Esophagus squamous epithelium (tissue), 5 donors: ENCODE data around the gene CNTN4. TPM values are rescaled to one million over a fixed set of nuclear protein-coding genes. Genes with fewer than 3 reads are reported as not detected.

Experiments
- DNase-seq: peaks from one replicate; lab custom pipeline; 2025; lab: John Stamatoyannopoulos, UW
- H3K27ac ChIP-seq, 4 donors: fragments of 200-600 bp; sonication (generic); one replicate each; pipeline ENCODE4 v1.5.1; 2016 to 2019; ENCODE audit warnings: mild to moderate bottlenecking in 1 of 4
- H3K27me3 ChIP-seq, 4 donors: fragments of 200-600 bp; sonication (generic); 1 replicate in 3 of 4; 2 replicates in 1 of 4; pipeline versions ENCODE4 v1.5.1 to v1.6.0; 2017 to 2021; ENCODE audit warnings: antibody characterized with exemption in 1 of 4
- H3K36me3 ChIP-seq, 3 donors: fragments of 200-600 bp; sonication (generic); one replicate each; pipeline ENCODE4 v1.5.1; 2016 to 2019
- H3K4me1 ChIP-seq, 3 donors: fragments of 200-600 bp; sonication (generic); one replicate each; pipeline ENCODE4 v1.5.1; 2017 to 2019
- H3K4me3 ChIP-seq, 4 donors: fragments of 200-600 bp; sonication (generic); 1 replicate in 3 of 4; 2 replicates in 1 of 4; pipeline ENCODE4 v1.5.1; 2016 to 2019; ENCODE audit warnings: mild to moderate bottlenecking in 2 of 4, moderate library complexity in 1 of 4
- H3K9me3 ChIP-seq, 3 donors: fragments of 200-600 bp; sonication (generic); one replicate each; pipeline ENCODE4 v1.5.1; 2016 to 2019
- CTCF ChIP-seq, 6 experiments: fragments of 450-650 bp in 4 of 6; fragments of 200-600 bp in 2 of 6; sonication (generic) in 2 of 6; IDR thresholded peaks; one replicate each; pipeline ENCODE4 v1.5.1; 2016 to 2019; ENCODE audit warnings: antibody characterized with exemption in 6 of 6, mild to moderate bottlenecking in 4 of 6, moderate library complexity in 4 of 6
- POLR2A ChIP-seq, 4 donors: fragments of 450-650 bp; IDR thresholded peaks; one replicate each; pipeline ENCODE4 v1.6.1; 2017; ENCODE audit warnings: antibody characterized with exemption in 4 of 4, mild to moderate bottlenecking in 4 of 4, moderate library complexity in 3 of 4
- WGBS, 2 donors: methylation state at CpG; one replicate each; pipeline ENCODE4 v1.1.5; 2018; 5-methylcytosine and 5-hydroxymethylcytosine counted together
- intact Hi-C: fragments of 100-400 bp; cut with DNase I; formaldehyde crosslinking; loops from one replicate; pipeline ENCODE4 v1.15.0; 2022
- total RNA-seq, 4 donors: library from RNA; depleted of rRNA; stranded (reverse); fragments of >200 nt; gene quantifications; one replicate each; pipeline ENCODE4 v1.1.0, GENCODE V29; 2016
- donor health status: DM: yes; HTN: yes; CAD: no.

The CNTN4 gene
- total RNA-seq, 4 donors from 2014 or later: 0.31 to 8.5 (median 3.5) TPM

DNA sequence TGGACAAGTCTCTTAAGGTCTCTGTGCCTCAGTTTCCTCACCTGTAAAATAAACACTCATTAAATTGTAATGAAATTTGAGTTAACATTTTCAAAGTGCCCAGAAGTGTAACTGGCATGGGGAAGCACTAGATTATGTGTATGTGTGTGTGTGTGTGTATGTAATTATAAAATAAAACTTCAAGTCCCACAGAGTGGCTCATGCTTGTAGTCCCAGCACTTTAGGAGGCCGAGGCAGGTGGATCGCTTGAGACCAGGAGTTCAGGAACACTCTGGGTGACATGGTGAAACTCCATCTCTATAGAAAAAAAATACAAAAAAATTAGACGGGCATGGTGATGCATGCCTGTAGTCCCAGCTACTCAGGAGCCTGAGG, 608.2 kb downstream of the CNTN4 start:
- Histone ChIP-seq H3K36me3 (no peaks in the 10 kb centered on the region), H3K4me1 (no peaks in the 10 kb centered on the region), H3K9me3 (no peaks in the 10 kb centered on the region), H3K27me3 (no peaks in the 10 kb centered on the region), H3K27ac (no peak overlapping the region), H3K4me3 (no peak overlapping the region)
- TF ChIP-seq POLR2A (IDR thresholded peaks at IDR 0.05) (no peak), CTCF (IDR thresholded peaks at IDR 0.05) (no peak)
- 90 to 95% methylated on average over 3 of the region's 3 CpGs for WGBS, 2 donors
- no peak for DNase-seq
- intact Hi-C loops: no loop called here

- WGBS, 2 donors: 66 to 68% methylated on average over 3 of the region's 3 CpGs
- Histone ChIP-seq H3K4me1 (no peaks in the 10 kb centered on the region), H3K4me3 (no peak overlapping the region), H3K27ac (no peak overlapping the region), H3K27me3 (no peaks in the 10 kb centered on the region), H3K36me3 (no peaks in the 10 kb centered on the region), H3K9me3 (no peaks in the 10 kb centered on the region)
- no peak for DNase-seq
- no peak for TF ChIP-seq CTCF (IDR thresholded peaks at IDR 0.05)
- TF ChIP-seq POLR2A (IDR thresholded peaks at IDR 0.05): no peak
- intact Hi-C loops: no loop called here
Measured at GRCh38 chr3:2711081-2711480, 612.4 kb downstream of the CNTN4 start.

GRCh38 chr3:2713923-2714322, 615.3 kb downstream of the CNTN4 start:
- no peaks in the 10 kb centered on the region for H3K27me3 ChIP-seq
- 58 to 75% methylated on average over 1 of the region's 1 CpG for WGBS, 2 donors
- intact Hi-C loops: no loop called here

GRCh38 chr3:2714834-2715233, 616.2 kb downstream of the CNTN4 start:
- intact Hi-C loops: no loop called here

More at GRCh38 chr3:2713923-2714322, 615.3 kb downstream of the CNTN4 start:
- no peaks in the 10 kb centered on the region for H3K36me3 ChIP-seq
- TF ChIP-seq CTCF (IDR thresholded peaks at IDR 0.05): peak in 1 of 6 experiments; percentile 24
- TF ChIP-seq POLR2A (IDR thresholded peaks at IDR 0.05): no peak
- H3K27ac ChIP-seq: no peak overlapping the region
- H3K4me1 ChIP-seq: no peaks in the 10 kb centered on the region
- no peak for DNase-seq
- no peaks in the 10 kb centered on the region for H3K9me3 ChIP-seq
- no peak overlapping the region for H3K4me3 ChIP-seq

DNA sequence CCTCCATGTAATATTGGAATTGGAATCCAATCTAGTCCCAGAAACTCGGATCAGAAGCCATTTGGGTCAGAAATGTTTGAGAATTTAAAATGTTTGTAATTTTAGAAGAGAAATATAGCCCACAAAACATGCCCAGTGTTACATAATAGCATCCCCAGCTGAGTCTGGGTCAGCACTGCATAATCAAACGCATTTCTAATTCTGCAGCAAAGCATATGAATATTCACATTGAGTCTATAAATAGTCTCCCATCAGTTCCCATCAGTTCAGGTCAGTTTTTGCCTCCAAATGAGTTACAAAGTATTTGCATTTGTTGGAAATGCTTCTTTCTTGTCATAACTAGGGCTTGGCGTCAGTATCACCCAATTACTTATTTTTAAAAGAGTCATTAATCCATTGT, 628.4 kb downstream of the CNTN4 start:
- no peak overlapping the region for H3K4me3 ChIP-seq
- no peaks in the 10 kb centered on the region for H3K9me3 ChIP-seq
- intact Hi-C loops: no loop called here
- no peaks in the 10 kb centered on the region for H3K36me3 ChIP-seq
- no peaks in the 10 kb centered on the region for H3K27me3 ChIP-seq
- H3K4me1 ChIP-seq: no peaks in the 10 kb centered on the region
- 22 to 28% methylated on average over 3 of the region's 3 CpGs for WGBS, 2 donors
- DNase-seq: no peak
- H3K27ac ChIP-seq: no peak overlapping the region
- TF ChIP-seq CTCF (IDR thresholded peaks at IDR 0.05): no peak
- TF ChIP-seq POLR2A (IDR thresholded peaks at IDR 0.05): no peak

More at GRCh38 chr3:2714834-2715233, 616.2 kb downstream of the CNTN4 start:
- no peak overlapping the region for H3K27ac ChIP-seq
- H3K4me1 ChIP-seq: no peaks in the 10 kb centered on the region
- H3K4me3 ChIP-seq: no peak overlapping the region
- H3K36me3 ChIP-seq: no peaks in the 10 kb centered on the region
- H3K9me3 ChIP-seq: no peaks in the 10 kb centered on the region
- WGBS, 2 donors: 71 to 73% methylated on average over 5 of the region's 5 CpGs
- TF ChIP-seq POLR2A (IDR thresholded peaks at IDR 0.05): no peak
- TF ChIP-seq CTCF (IDR thresholded peaks at IDR 0.05): no peak
- DNase-seq: no peak
- H3K27me3 ChIP-seq: no peaks in the 10 kb centered on the region
